Uterus (tissue), 4 donors: ENCODE data around the gene ARID1B. TPM values are rescaled to one million over a fixed set of nuclear protein-coding genes. Genes with fewer than 3 reads are reported as not detected.

Experiments
- DNase-seq, 2 donors: peaks; one replicate each; pipeline ENCODE4 v3.0.0-alpha.2; 2019 to 2020
- H3K27ac ChIP-seq, 2 donors: fragments of 200-600 bp; sonication (generic); 1 replicate in 1 of 2; 2 replicates in 1 of 2; pipeline ENCODE4 v1.5.1; 2016 to 2018
- H3K27me3 ChIP-seq, 2 donors: fragments of 200-600 bp; sonication (generic); one replicate each; pipeline ENCODE4 v1.5.1; 2018 to 2019; ENCODE audit warnings: control low read depth in 1 of 2
- H3K36me3 ChIP-seq, 2 donors: fragments of 200-600 bp; sonication (generic); one replicate each; pipeline ENCODE4 v1.5.1; 2019; ENCODE audit warnings: control low read depth in 1 of 2
- H3K4me1 ChIP-seq, 2 donors: fragments of 200-600 bp; sonication (generic); one replicate each; pipeline ENCODE4 v1.5.1; 2018 to 2019; ENCODE audit warnings: control low read depth in 1 of 2
- H3K4me3 ChIP-seq, 2 donors: fragments of 200-600 bp; sonication (generic); 1 replicate in 1 of 2; 2 replicates in 1 of 2; pipeline ENCODE4 v1.5.1; 2018 to 2019; ENCODE audit warnings: mild to moderate bottlenecking in 1 of 2
- H3K9me3 ChIP-seq, 2 donors: fragments of 200-600 bp; sonication (generic); one replicate each; pipeline ENCODE4 v1.5.1; 2019; ENCODE audit warnings: control low read depth in 1 of 2
- CTCF ChIP-seq, 4 experiments: fragments of 200-600 bp in 2 of 4; fragments of 450-650 bp in 2 of 4; sonication (generic) in 2 of 4; IDR thresholded peaks; one replicate each; pipeline ENCODE4 v1.5.1; 2016 to 2019; ENCODE audit warnings: antibody characterized with exemption in 4 of 4, mild to moderate bottlenecking in 2 of 4, moderate library complexity in 1 of 4
- POLR2A ChIP-seq, 2 donors: fragments of 450-650 bp; IDR thresholded peaks; one replicate each; pipeline ENCODE4 v1.6.1; 2016; ENCODE audit warnings: antibody characterized with exemption in 2 of 2, mild to moderate bottlenecking in 1 of 2, moderate library complexity in 1 of 2
- intact Hi-C: fragments of 100-400 bp; cut with DNase I; formaldehyde crosslinking; loops from one replicate; pipeline ENCODE4 v1.15.1; 2023; ENCODE audit warnings: low total_unique reads
- total RNA-seq, 4 donors: library from RNA; depleted of rRNA in 3 of 4; stranded (reverse); fragments of >200 nt in 3 of 4; gene quantifications; one replicate each; pipeline versions ENCODE4 v1.1.0 to v1.2.4, GENCODE V29; 2014 to 2023
- donor health status: DM: yes; HTN: yes; CAD: no.

ARID1B gene
- total RNA-seq, 4 donors from 2014 or later = 63.8 to 198 (median 125) TPM

- H3K36me3 ChIP-seq = no peaks in the 10 kb centered on the region
- H3K9me3 ChIP-seq = no peaks in the 10 kb centered on the region
- TF ChIP-seq POLR2A (IDR thresholded peaks at IDR 0.05) (no peak), CTCF (IDR thresholded peaks at IDR 0.05) (no peak)
- DNase-seq = no peak
- peaks cover 0 to 5% of the 10 kb centered on the region in 2 donors for H3K4me1 ChIP-seq
- H3K4me3 ChIP-seq = no peak overlapping the region
- no peak overlapping the region for H3K27ac ChIP-seq
- H3K27me3 ChIP-seq = no peaks in the 10 kb centered on the region
- intact Hi-C loops = no loop called here
Observed at GRCh38 chr6:156919370-156919769, 142.2 kb downstream of the ARID1B start.

- Histone ChIP-seq H3K4me1 (peaks cover 0 to 5% of the 10 kb centered on the region in 2 donors), H3K9me3 (no peaks in the 10 kb centered on the region), H3K36me3 (no peaks in the 10 kb centered on the region), H3K4me3 (no peak overlapping the region), H3K27me3 (no peaks in the 10 kb centered on the region), H3K27ac (no peak overlapping the region)
- no peak for DNase-seq
- intact Hi-C loops = no loop called here
- TF ChIP-seq POLR2A (IDR thresholded peaks at IDR 0.05) (no peak), CTCF (IDR thresholded peaks at IDR 0.05) (no peak)
Observed at GRCh38 chr6:156919814-156920369, 142.7 kb downstream of the ARID1B start.

GRCh38 chr6:156924246-156924645, 147.1 kb downstream of the ARID1B start:
- Histone ChIP-seq H3K4me1 (peaks cover 0 to 5% of the 10 kb centered on the region in 2 donors), H3K9me3 (no peaks in the 10 kb centered on the region), H3K27ac (no peak overlapping the region), H3K36me3 (no peaks in the 10 kb centered on the region), H3K4me3 (no peak overlapping the region), H3K27me3 (no peaks in the 10 kb centered on the region)
- TF ChIP-seq POLR2A (IDR thresholded peaks at IDR 0.05) = no peak
- no peak for TF ChIP-seq CTCF (IDR thresholded peaks at IDR 0.05)
- no peak for DNase-seq
- intact Hi-C loops = no loop called here

GRCh38 chr6:156925026-156925425, 147.8 kb downstream of the ARID1B start:
- H3K27me3 ChIP-seq = no peaks in the 10 kb centered on the region
- intact Hi-C loops = no loop called here
- H3K27ac ChIP-seq = no peak overlapping the region
- H3K4me3 ChIP-seq = no peak overlapping the region
- H3K36me3 ChIP-seq = no peaks in the 10 kb centered on the region
- H3K4me1 ChIP-seq = no peaks in the 10 kb centered on the region
- no peak for TF ChIP-seq POLR2A (IDR thresholded peaks at IDR 0.05)
- TF ChIP-seq CTCF (IDR thresholded peaks at IDR 0.05) = no peak
- H3K9me3 ChIP-seq = no peaks in the 10 kb centered on the region
- DNase-seq = no peak

GRCh38 chr6:156925718-156926607, 148.8 kb downstream of the ARID1B start:
- TF ChIP-seq POLR2A (IDR thresholded peaks at IDR 0.05) = no peak
- TF ChIP-seq CTCF (IDR thresholded peaks at IDR 0.05) = no peak
- Histone ChIP-seq H3K4me3 (no peak overlapping the region), H3K27ac (no peak overlapping the region), H3K36me3 (no peaks in the 10 kb centered on the region), H3K27me3 (no peaks in the 10 kb centered on the region), H3K9me3 (no peaks in the 10 kb centered on the region), H3K4me1 (no peaks in the 10 kb centered on the region)
- DNase-seq = no peak
- intact Hi-C loops = no loop called here
